Astrocyte (in vitro differentiated cells and primary cell): ENCODE measurements around the gene POLD4. TPM values are rescaled to one million over a fixed set of nuclear protein-coding genes. Genes with fewer than 3 reads are reported as not detected.

Experiments
- DNase-seq: peaks from one replicate; pipeline ENCODE4 v3.0.0-alpha.2; 2010; ENCODE audit warnings: low read depth
- FAIRE-seq: peaks from 2 replicates; lab custom pipeline; 2011; peaks lifted over from hg19 to GRCh38; lab: Jason Lieb, UNC
- H2AFZ ChIP-seq: 2 replicates; pipeline ENCODE4 v1.6.0; 2012; ENCODE audit warnings: low read depth, low read length, inconsistent platforms
- H3K27ac ChIP-seq: 2 replicates; pipeline ENCODE4 v1.5.1; 2011; ENCODE audit warnings: low read depth, low read length, inconsistent platforms
- H3K27me3 ChIP-seq: 2 replicates; pipeline ENCODE4 v1.6.0; 2011; ENCODE audit warnings: low read length, inconsistent platforms; ENCODE audit not compliant: insufficient read depth
- H3K36me3 ChIP-seq: 2 replicates; pipeline ENCODE4 v1.5.1; 2011; ENCODE audit warnings: low read length, inconsistent platforms; ENCODE audit not compliant: insufficient read depth
- H3K4me1 ChIP-seq: 2 replicates; pipeline ENCODE4 v1.5.1; 2011; ENCODE audit warnings: low read length, inconsistent platforms; ENCODE audit not compliant: insufficient read depth
- H3K4me2 ChIP-seq: 2 replicates; pipeline ENCODE4 v1.6.0; 2012; ENCODE audit warnings: low read length, inconsistent platforms
- H3K4me3 ChIP-seq: 2 replicates; pipeline ENCODE4 v1.5.1; 2011; ENCODE audit warnings: low read depth, mild to moderate bottlenecking, low read length, inconsistent platforms; ENCODE audit not compliant: insufficient read depth
- H3K79me2 ChIP-seq: 2 replicates; pipeline ENCODE4 v1.6.0; 2012; ENCODE audit warnings: mild to moderate bottlenecking, low read length, inconsistent platforms; ENCODE audit not compliant: insufficient read depth
- H3K9ac ChIP-seq: 2 replicates; pipeline ENCODE4 v1.6.0; 2012; ENCODE audit warnings: mild to moderate bottlenecking, low read length, inconsistent platforms
- H3K9me3 ChIP-seq: 2 replicates; pipeline ENCODE4 v1.5.1; 2012; ENCODE audit warnings: low read depth, mild to moderate bottlenecking, low read length, inconsistent platforms; ENCODE audit not compliant: insufficient read depth
- H4K20me1 ChIP-seq: 2 replicates; pipeline ENCODE4 v1.6.0; 2012; ENCODE audit warnings: low read length, inconsistent platforms; ENCODE audit not compliant: insufficient read depth
- H3K27ac Mint-ChIP-seq: one replicate; pipeline ENCODE4 v1.8.0; 2021; ENCODE audit warnings: mild to moderate bottlenecking, mixed read lengths; ENCODE audit not compliant: unreplicated experiment
- H3K27me3 Mint-ChIP-seq: one replicate; pipeline ENCODE4 v1.8.0; 2021; ENCODE audit warnings: low read depth, mixed read lengths; ENCODE audit not compliant: unreplicated experiment
- H3K36me3 Mint-ChIP-seq: one replicate; pipeline ENCODE4 v1.8.0; 2021; ENCODE audit warnings: low read depth, mixed read lengths; ENCODE audit not compliant: unreplicated experiment
- H3K4me1 Mint-ChIP-seq: one replicate; pipeline ENCODE4 v1.8.0; 2021; ENCODE audit warnings: low read depth, mixed read lengths; ENCODE audit not compliant: unreplicated experiment
- H3K4me3 Mint-ChIP-seq: one replicate; pipeline ENCODE4 v1.8.0; 2021; ENCODE audit warnings: mild to moderate bottlenecking, moderate library complexity, mixed read lengths; ENCODE audit not compliant: unreplicated experiment
- H3K9me3 Mint-ChIP-seq: one replicate; pipeline ENCODE4 v1.8.0; 2021; ENCODE audit warnings: mild to moderate bottlenecking, mixed read lengths; ENCODE audit not compliant: unreplicated experiment
- EZH2 ChIP-seq: IDR thresholded peaks from 2 replicates; pipeline ENCODE4 v1.6.1; 2012; ENCODE audit warnings: mild to moderate bottlenecking, low read length, inconsistent platforms; ENCODE audit not compliant: insufficient read depth
- total RNA-seq: library from RNA; stranded (reverse); gene quantifications from 2 replicates; pipeline ENCODE4 v1.2.1, GENCODE V29; 2021
- TF ChIP-seq, protein P1 (sequence below): IDR thresholded peaks from 2 replicates; pipeline ENCODE4 v1.5.1; 2011; ENCODE audit warnings: low read depth, mild to moderate bottlenecking, inconsistent platforms, low read length, moderate library complexity; ENCODE audit not compliant: insufficient read depth

The POLD4 gene
- total RNA-seq, 1 donor from 2014 or later = 53.5 TPM

GRCh38 chr11:67368621-67369020 is 15.3 kb upstream of the POLD4 start:
- Histone ChIP-seq H3K4me1 (peaks cover 60% of the 10 kb centered on the region), H4K20me1 (peaks cover 82% of the 10 kb centered on the region), H3K36me3 (peaks cover 14% of the 10 kb centered on the region), H3K9me3 (no peaks in the 10 kb centered on the region), H3K27ac (no peak overlapping the region), H3K27me3 (no peaks in the 10 kb centered on the region), H3K4me3 (no peak overlapping the region), H3K79me2 (peaks cover 87% of the 10 kb centered on the region), H3K9ac (no peak overlapping the region), H2AFZ (no peak overlapping the region), H3K4me2 (peak overlapping the region; percentile 93)
- Mint-ChIP-seq H3K36me3 (peaks cover 17% of the 10 kb centered on the region), H3K4me1 (peaks cover 50% of the 10 kb centered on the region), H3K4me3 (no peak overlapping the region), H3K9me3 (no peaks in the 10 kb centered on the region), H3K27ac (no peak overlapping the region), H3K27me3 (no peaks in the 10 kb centered on the region)
- no peak for TF ChIP-seq EZH2
- TF ChIP-seq, protein P1, sequence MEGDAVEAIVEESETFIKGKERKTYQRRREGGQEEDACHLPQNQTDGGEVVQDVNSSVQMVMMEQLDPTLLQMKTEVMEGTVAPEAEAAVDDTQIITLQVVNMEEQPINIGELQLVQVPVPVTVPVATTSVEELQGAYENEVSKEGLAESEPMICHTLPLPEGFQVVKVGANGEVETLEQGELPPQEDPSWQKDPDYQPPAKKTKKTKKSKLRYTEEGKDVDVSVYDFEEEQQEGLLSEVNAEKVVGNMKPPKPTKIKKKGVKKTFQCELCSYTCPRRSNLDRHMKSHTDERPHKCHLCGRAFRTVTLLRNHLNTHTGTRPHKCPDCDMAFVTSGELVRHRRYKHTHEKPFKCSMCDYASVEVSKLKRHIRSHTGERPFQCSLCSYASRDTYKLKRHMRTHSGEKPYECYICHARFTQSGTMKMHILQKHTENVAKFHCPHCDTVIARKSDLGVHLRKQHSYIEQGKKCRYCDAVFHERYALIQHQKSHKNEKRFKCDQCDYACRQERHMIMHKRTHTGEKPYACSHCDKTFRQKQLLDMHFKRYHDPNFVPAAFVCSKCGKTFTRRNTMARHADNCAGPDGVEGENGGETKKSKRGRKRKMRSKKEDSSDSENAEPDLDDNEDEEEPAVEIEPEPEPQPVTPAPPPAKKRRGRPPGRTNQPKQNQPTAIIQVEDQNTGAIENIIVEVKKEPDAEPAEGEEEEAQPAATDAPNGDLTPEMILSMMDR = no peak
- DNase-seq (no peak), FAIRE-seq (no peak)

GRCh38 chr11:67367761-67368227 is 14.4 kb upstream of the POLD4 start:
- H3K27ac Mint-ChIP-seq = no peak overlapping the region
- H3K4me1 Mint-ChIP-seq = peaks cover 50% of the 10 kb centered on the region
- no peak overlapping the region for H3K4me3 ChIP-seq
- H3K27ac ChIP-seq = no peak overlapping the region
- TF ChIP-seq EZH2 = no peak
- TF ChIP-seq, protein P1 = no peak
- no peak for FAIRE-seq
- H3K36me3 Mint-ChIP-seq = peaks cover 20% of the 10 kb centered on the region
- H3K9me3 Mint-ChIP-seq = no peaks in the 10 kb centered on the region
- peak overlapping the region; percentile 60 for H3K4me2 ChIP-seq
- no peaks in the 10 kb centered on the region for H3K9me3 ChIP-seq
- H3K27me3 ChIP-seq = no peaks in the 10 kb centered on the region
- H3K4me3 Mint-ChIP-seq = no peak overlapping the region
- peaks cover 81% of the 10 kb centered on the region for H3K79me2 ChIP-seq
- H3K4me1 ChIP-seq = peaks cover 60% of the 10 kb centered on the region
- H3K9ac ChIP-seq = peak overlapping the region; percentile 26
- no peaks in the 10 kb centered on the region for H3K27me3 Mint-ChIP-seq
- H4K20me1 ChIP-seq = peaks cover 87% of the 10 kb centered on the region
- H2AFZ ChIP-seq = no peak overlapping the region
- H3K36me3 ChIP-seq = peaks cover 14% of the 10 kb centered on the region
- no peak for DNase-seq

DNA sequence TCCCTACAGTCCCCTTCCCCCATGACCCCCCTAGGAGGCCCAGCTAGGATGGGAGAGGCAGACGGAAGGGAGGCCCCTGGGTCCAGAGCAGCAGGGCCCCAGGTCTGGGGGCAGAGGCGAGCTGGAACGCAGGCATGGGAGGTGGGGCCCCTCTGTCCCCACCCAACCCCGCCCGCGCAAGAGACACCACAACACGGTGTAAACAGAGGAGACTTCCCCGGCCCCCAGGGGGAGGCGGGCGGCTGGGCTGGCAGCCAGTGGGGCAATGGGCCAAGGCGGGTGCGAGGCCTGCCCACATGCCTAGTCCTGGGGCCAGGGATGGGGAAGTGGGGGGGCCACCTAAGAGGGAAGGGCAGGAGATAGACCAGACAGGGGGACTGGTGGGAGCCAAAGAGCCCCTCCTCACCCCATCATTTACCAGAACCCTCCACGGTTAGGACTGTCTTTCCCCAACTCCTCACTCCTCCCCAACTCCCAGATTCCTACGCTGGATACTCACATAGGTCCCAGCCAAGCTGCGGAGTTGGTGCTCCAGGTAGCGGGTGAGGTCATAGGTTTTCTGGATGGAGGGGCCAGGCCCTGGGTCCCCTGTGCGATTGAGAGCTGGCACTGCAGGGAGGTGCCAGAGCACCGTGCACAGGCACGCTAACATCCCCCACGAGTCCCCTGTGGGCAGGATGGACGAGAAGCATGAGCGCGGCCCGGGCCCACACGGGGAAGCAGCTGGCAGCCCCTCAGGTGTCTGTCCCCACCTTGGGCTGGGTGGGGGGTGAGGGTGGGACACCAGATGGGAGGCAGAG is 13.8 kb upstream of the POLD4 start:
- no peak overlapping the region for H3K4me3 ChIP-seq
- H3K27ac Mint-ChIP-seq = no peak overlapping the region

More for the DNA sequence above, 13.8 kb upstream of the POLD4 start:
- peak overlapping the region; percentile 60 for H3K4me2 ChIP-seq
- Mint-ChIP-seq H3K27me3 (no peaks in the 10 kb centered on the region), H3K9me3 (no peaks in the 10 kb centered on the region), H3K4me1 (peaks cover 50% of the 10 kb centered on the region), H3K4me3 (no peak overlapping the region), H3K36me3 (peaks cover 24% of the 10 kb centered on the region)
- DNase-seq (no peak), FAIRE-seq (no peak)
- peaks cover 14% of the 10 kb centered on the region for H3K36me3 ChIP-seq
- H3K27me3 ChIP-seq = no peaks in the 10 kb centered on the region
- H4K20me1 ChIP-seq = peaks cover 92% of the 10 kb centered on the region
- TF ChIP-seq EZH2 = no peak
- TF ChIP-seq, protein P1 = no peak
- peaks cover 60% of the 10 kb centered on the region for H3K4me1 ChIP-seq
- no peak overlapping the region for H3K27ac ChIP-seq
- no peaks in the 10 kb centered on the region for H3K9me3 ChIP-seq
- H3K79me2 ChIP-seq = peaks cover 79% of the 10 kb centered on the region
- no peak overlapping the region for H2AFZ ChIP-seq
- peak overlapping the region; percentile 20 for H3K9ac ChIP-seq
